Esophagus squamous epithelium (tissue), 5 donors: ENCODE measurements around the gene SPECC1. TPM values are rescaled to one million over a fixed set of nuclear protein-coding genes. Genes with fewer than 3 reads are reported as not detected.

ENCODE experiments used
- DNase-seq: peaks from one replicate; lab custom pipeline; 2025; lab: John Stamatoyannopoulos, UW
- H3K27ac ChIP-seq, 4 donors: fragments of 200-600 bp; sonication (generic); one replicate each; pipeline ENCODE4 v1.5.1; 2016 to 2019; ENCODE audit warnings: mild to moderate bottlenecking in 1 of 4
- H3K27me3 ChIP-seq, 4 donors: fragments of 200-600 bp; sonication (generic); 1 replicate in 3 of 4; 2 replicates in 1 of 4; pipeline versions ENCODE4 v1.5.1 to v1.6.0; 2017 to 2021; ENCODE audit warnings: antibody characterized with exemption in 1 of 4
- H3K36me3 ChIP-seq, 3 donors: fragments of 200-600 bp; sonication (generic); one replicate each; pipeline ENCODE4 v1.5.1; 2016 to 2019
- H3K4me1 ChIP-seq, 3 donors: fragments of 200-600 bp; sonication (generic); one replicate each; pipeline ENCODE4 v1.5.1; 2017 to 2019
- H3K4me3 ChIP-seq, 4 donors: fragments of 200-600 bp; sonication (generic); 1 replicate in 3 of 4; 2 replicates in 1 of 4; pipeline ENCODE4 v1.5.1; 2016 to 2019; ENCODE audit warnings: mild to moderate bottlenecking in 2 of 4, moderate library complexity in 1 of 4
- H3K9me3 ChIP-seq, 3 donors: fragments of 200-600 bp; sonication (generic); one replicate each; pipeline ENCODE4 v1.5.1; 2016 to 2019
- CTCF ChIP-seq, 6 experiments: fragments of 450-650 bp in 4 of 6; fragments of 200-600 bp in 2 of 6; sonication (generic) in 2 of 6; IDR thresholded peaks; one replicate each; pipeline ENCODE4 v1.5.1; 2016 to 2019; ENCODE audit warnings: antibody characterized with exemption in 6 of 6, mild to moderate bottlenecking in 4 of 6, moderate library complexity in 4 of 6
- POLR2A ChIP-seq, 4 donors: fragments of 450-650 bp; IDR thresholded peaks; one replicate each; pipeline ENCODE4 v1.6.1; 2017; ENCODE audit warnings: antibody characterized with exemption in 4 of 4, mild to moderate bottlenecking in 4 of 4, moderate library complexity in 3 of 4
- WGBS, 2 donors: methylation state at CpG; one replicate each; pipeline ENCODE4 v1.1.5; 2018; 5-methylcytosine and 5-hydroxymethylcytosine counted together
- intact Hi-C: fragments of 100-400 bp; cut with DNase I; formaldehyde crosslinking; loops from one replicate; pipeline ENCODE4 v1.15.0; 2022
- total RNA-seq, 4 donors: library from RNA; depleted of rRNA; stranded (reverse); fragments of >200 nt; gene quantifications; one replicate each; pipeline ENCODE4 v1.1.0, GENCODE V29; 2016
- donor health status: DM: yes; HTN: yes; CAD: no.

Gene SPECC1
- total RNA-seq, 4 donors from 2014 or later = 13.8 to 29.6 (median 19.0) TPM

- no peak for TF ChIP-seq CTCF (IDR thresholded peaks at IDR 0.05)
- no peak for TF ChIP-seq POLR2A (IDR thresholded peaks at IDR 0.05)
- intact Hi-C loops = no loop called here
- no peak overlapping the region for H3K4me3 ChIP-seq
- no peak for DNase-seq
- H3K36me3 ChIP-seq = no peaks in the 10 kb centered on the region
- H3K27ac ChIP-seq = no peak overlapping the region
- 67 to 76% methylated on average over 2 of the region's 2 CpGs for WGBS, 2 donors
- H3K9me3 ChIP-seq = no peaks in the 10 kb centered on the region
- H3K27me3 ChIP-seq = no peaks in the 10 kb centered on the region
- H3K4me1 ChIP-seq = no peaks in the 10 kb centered on the region
Observed at GRCh38 chr17:20276421-20276820, 267.3 kb downstream of the SPECC1 start.

- no peak for DNase-seq
- intact Hi-C loops = no loop called here
- H3K27ac ChIP-seq = no peak overlapping the region
- 68 to 100% methylated on average over 1 of the region's 1 CpG for WGBS, 2 donors
- no peak for TF ChIP-seq CTCF (IDR thresholded peaks at IDR 0.05)
- TF ChIP-seq POLR2A (IDR thresholded peaks at IDR 0.05) = no peak
- no peaks in the 10 kb centered on the region for H3K36me3 ChIP-seq
- no peaks in the 10 kb centered on the region for H3K27me3 ChIP-seq
- no peak overlapping the region for H3K4me3 ChIP-seq
- H3K4me1 ChIP-seq = no peaks in the 10 kb centered on the region
- H3K9me3 ChIP-seq = no peaks in the 10 kb centered on the region
Observed at GRCh38 chr17:20278805-20279204, 269.6 kb downstream of the SPECC1 start.

- Histone ChIP-seq H3K27me3 (no peaks in the 10 kb centered on the region), H3K9me3 (no peaks in the 10 kb centered on the region), H3K4me3 (no peak overlapping the region), H3K27ac (no peak overlapping the region), H3K4me1 (no peaks in the 10 kb centered on the region), H3K36me3 (no peaks in the 10 kb centered on the region)
- intact Hi-C loops = no loop called here
- no peak for TF ChIP-seq POLR2A (IDR thresholded peaks at IDR 0.05)
- no peak for TF ChIP-seq CTCF (IDR thresholded peaks at IDR 0.05)
- DNase-seq = no peak
- 88 to 98% methylated on average over 3 of the region's 3 CpGs for WGBS, 2 donors
Observed at GRCh38 chr17:20279631-20280030, 270.5 kb downstream of the SPECC1 start.

GRCh38 chr17:20280051-20280450 lies 270.9 kb downstream of the SPECC1 start:
- DNase-seq = no peak
- Histone ChIP-seq H3K27me3 (no peaks in the 10 kb centered on the region), H3K4me3 (no peak overlapping the region), H3K27ac (no peak overlapping the region), H3K36me3 (no peaks in the 10 kb centered on the region), H3K9me3 (no peaks in the 10 kb centered on the region), H3K4me1 (no peaks in the 10 kb centered on the region)
- WGBS, 2 donors = 92 to 95% methylated on average over 6 of the region's 6 CpGs
- intact Hi-C loops = no loop called here
- no peak for TF ChIP-seq POLR2A (IDR thresholded peaks at IDR 0.05)
- no peak for TF ChIP-seq CTCF (IDR thresholded peaks at IDR 0.05)

- TF ChIP-seq POLR2A (IDR thresholded peaks at IDR 0.05) (no peak), CTCF (IDR thresholded peaks at IDR 0.05) (no peak)
- no peaks in the 10 kb centered on the region for H3K36me3 ChIP-seq
- no peak overlapping the region for H3K27ac ChIP-seq
- H3K27me3 ChIP-seq = no peaks in the 10 kb centered on the region
- no peak overlapping the region for H3K4me3 ChIP-seq
- WGBS, 2 donors = 91 to 94% methylated on average over 10 of the region's 10 CpGs
- no peaks in the 10 kb centered on the region for H3K4me1 ChIP-seq
- H3K9me3 ChIP-seq = no peaks in the 10 kb centered on the region
- no peak for DNase-seq
- intact Hi-C loops = no loop called here
Observed at GRCh38 chr17:20280851-20281250, 271.7 kb downstream of the SPECC1 start.
